Stomach (tissue), 4 donors: Measurements from ENCODE around the gene ACTR5.

Source experiments
- CTCF ChIP-seq, 7 experiments: fragments of 450-650 bp in 4 of 7; fragments of 200-600 bp in 3 of 7; sonication (generic) in 3 of 7; IDR thresholded peaks; one replicate each; pipeline ENCODE4 v1.5.1; 2016 to 2019; ENCODE audit warnings: antibody characterized with exemption in 7 of 7, control low read depth in 2 of 7, mild to moderate bottlenecking in 1 of 7
- POLR2A ChIP-seq, 4 donors: fragments of 450-650 bp; IDR thresholded peaks; one replicate each; pipeline ENCODE4 v1.6.1; 2016; ENCODE audit warnings: antibody characterized with exemption in 4 of 4, control low read depth in 2 of 4, mild to moderate bottlenecking in 1 of 4, moderate library complexity in 1 of 4

- no peak for TF ChIP-seq CTCF (IDR thresholded peaks at IDR 0.05)
- TF ChIP-seq POLR2A (IDR thresholded peaks at IDR 0.05): no peak
These were observed 43.0 kb downstream of the ACTR5 start for GRCh38 chr20:38791291-38791690.
